ENCODE data around the gene ZC3H7A. TPM values are rescaled to one million over a fixed set of nuclear protein-coding genes. Genes with fewer than 3 reads are reported as not detected.
"Not testable (repeated sequence)": the region's sequence is repeated elsewhere in the genome, so short reads cannot be mapped to it uniquely, and the experiment has no call there.

The ZC3H7A gene
- polyA plus RNA-seq, 3 donors, result 72.8 to 98.0 (median 86.9) TPM

GRCh38 chr16:11814800-11815199 is 17.7 kb upstream of the ZC3H7A start:
- DNase-seq (ENCODE audit: extremely low read depth in 1 of 11, low read depth in 9 of 11, low spot score in 4 of 11), result not testable (repeated sequence)

- DNase-seq (ENCODE audit: extremely low read depth in 1 of 11, low read depth in 9 of 11, low spot score in 4 of 11), result no peak
Measured at GRCh38 chr16:11806721-11807120, 9.7 kb upstream of the ZC3H7A start.

- DNase-seq (ENCODE audit: extremely low read depth in 1 of 11, low read depth in 9 of 11, low spot score in 4 of 11), result no peak
Measured at GRCh38 chr16:11805556-11805955, 8.5 kb upstream of the ZC3H7A start.

DNA sequence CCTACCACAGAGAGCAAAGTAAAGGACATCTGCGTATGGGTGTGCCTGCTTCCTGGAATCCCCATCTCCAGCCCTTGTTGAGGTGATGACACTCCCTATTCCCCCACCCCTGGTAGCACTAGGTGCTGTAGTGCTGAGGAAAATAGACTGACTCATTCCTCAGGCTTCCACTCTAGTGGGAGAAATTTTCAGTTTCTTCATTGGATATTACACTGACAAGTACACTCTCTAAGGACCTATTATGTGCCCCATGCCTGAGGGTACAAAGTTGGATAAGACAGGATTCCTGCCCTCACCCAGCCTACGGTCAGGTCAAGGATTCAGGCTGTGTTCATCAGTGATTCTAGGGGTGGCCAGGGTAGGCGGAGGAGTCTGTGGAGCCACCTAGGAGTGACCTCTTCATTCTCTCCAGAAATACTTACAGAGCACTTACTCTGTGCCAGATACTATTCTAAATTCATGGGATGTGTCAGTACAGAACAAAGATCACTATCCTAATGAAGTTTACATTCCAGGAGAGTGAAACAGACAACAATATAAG is 4.5 kb upstream of the ZC3H7A start:
- no peak for DNase-seq (ENCODE audit: extremely low read depth in 1 of 11, low read depth in 9 of 11, low spot score in 4 of 11)

DNA sequence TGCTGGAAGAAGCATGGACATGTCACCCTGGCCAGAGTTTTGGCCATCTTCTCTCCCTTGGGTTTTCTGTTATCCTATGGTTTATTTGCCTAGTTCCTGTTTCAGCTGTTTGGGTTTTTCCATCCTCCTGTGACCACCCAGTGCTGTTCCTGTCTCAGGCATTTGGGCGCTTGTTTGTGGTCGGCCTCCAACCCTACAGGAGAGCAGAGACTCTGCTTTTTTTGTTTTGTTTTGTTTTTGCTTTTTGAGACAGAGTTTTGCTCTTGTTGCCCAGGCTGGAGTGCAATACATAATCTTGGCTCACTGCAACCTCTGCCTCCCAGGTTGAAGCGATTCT is 3.3 kb upstream of the ZC3H7A start:
- no peak for DNase-seq (ENCODE audit: extremely low read depth in 1 of 11, low read depth in 9 of 11, low spot score in 4 of 11)

DNA sequence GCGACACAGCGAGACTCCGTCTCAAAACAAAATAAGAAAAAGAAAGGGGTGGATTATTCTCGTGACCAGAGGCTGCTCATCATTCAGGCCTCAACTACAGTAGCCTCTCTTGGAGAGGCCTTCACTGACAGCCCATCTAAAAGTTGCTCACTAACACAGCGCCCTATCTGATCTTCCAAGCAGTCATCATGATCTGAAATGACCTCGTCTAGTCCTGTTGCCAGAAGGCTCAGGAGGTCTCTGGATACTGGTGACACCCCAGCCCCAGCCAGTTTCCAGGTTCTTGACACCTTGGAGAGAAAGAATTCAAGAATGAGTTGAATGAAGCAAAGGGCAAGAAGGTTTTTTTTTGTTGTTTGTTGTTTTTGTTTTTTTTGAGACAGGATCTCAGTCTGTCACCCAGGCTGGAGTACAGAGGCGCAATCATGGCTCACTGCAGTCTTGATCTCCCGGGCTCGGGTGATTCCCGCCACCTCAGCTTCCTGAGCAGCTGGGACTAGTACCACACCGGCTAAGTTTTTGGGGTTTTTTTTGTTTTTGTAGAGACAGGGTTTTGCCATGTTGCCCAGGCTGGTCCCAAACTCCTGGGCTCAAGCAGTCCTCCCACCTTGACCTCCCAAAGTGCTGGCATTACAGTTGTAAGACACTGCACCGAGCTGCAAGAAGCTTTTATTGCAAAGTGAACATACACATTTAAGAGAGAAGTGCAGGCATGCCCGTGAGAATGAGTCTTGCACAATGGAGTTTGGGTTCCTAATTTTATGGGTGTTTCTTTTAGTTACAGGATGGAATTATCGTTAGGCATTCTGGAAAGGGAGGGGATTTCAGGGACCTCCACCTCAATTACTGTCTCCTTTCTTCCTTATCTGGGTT is 2.7 kb upstream of the ZC3H7A start:
- no peak for DNase-seq (ENCODE audit: extremely low read depth in 1 of 11, low read depth in 9 of 11, low spot score in 4 of 11)

DNA sequence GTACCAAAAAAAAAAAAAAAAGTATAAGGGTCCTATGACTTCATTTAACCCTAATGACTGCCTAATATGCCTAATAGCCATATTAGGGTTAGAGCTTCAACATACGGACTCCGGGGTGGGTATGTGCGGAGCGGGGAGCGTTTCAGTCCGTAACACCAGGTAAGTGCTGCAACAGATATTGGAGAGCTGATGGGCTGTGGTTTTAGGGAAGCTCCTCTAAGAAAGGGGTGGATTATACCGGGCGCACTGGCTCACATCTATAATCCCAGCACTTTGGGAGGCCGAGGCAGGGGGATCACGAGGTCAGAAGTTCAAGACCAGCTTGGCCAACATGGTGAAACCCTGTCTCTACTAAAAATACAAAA is 1.9 kb upstream of the ZC3H7A start:
- no peak for DNase-seq (ENCODE audit: extremely low read depth in 1 of 11, low read depth in 9 of 11, low spot score in 4 of 11)

- DNase-seq (ENCODE audit: extremely low read depth in 1 of 11, low read depth in 9 of 11, low spot score in 4 of 11), result no peak
Measured at GRCh38 chr16:11797957-11798299, 870 bp upstream of the ZC3H7A start.

GRCh38 chr16:11796227-11797165 is 562 bp downstream of the ZC3H7A start:
- DNase-seq (ENCODE audit: extremely low read depth in 1 of 11, low read depth in 9 of 11, low spot score in 4 of 11), result no peak

GRCh38 chr16:11795887-11796226 is 1.2 kb downstream of the ZC3H7A start:
- no peak for DNase-seq (ENCODE audit: extremely low read depth in 1 of 11, low read depth in 9 of 11, low spot score in 4 of 11)

- DNase-seq (ENCODE audit: extremely low read depth in 1 of 11, low read depth in 9 of 11, low spot score in 4 of 11), result no peak
Measured at GRCh38 chr16:11794996-11795886, 1.8 kb downstream of the ZC3H7A start.

DNA sequence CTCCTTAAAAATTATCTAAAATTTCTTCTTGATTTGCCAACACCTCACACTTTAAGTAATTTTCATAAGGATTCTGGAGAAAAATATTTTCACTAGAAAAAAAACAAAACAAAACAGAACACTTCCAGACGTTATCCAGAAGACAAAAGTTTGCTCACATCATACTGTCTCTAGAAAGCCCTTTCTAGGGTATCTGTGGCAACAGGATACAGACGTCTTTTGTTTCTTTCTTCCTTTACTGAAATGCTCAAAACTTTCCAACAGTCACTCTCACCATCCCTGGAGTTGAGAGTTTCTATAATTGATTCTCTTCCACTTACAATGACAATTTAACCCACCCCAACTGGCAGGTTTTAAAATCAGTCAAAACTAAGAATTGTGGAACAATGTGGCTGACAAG is 2.6 kb downstream of the ZC3H7A start:
- no peak for DNase-seq (ENCODE audit: extremely low read depth in 1 of 11, low read depth in 9 of 11, low spot score in 4 of 11)

- no peak for DNase-seq (ENCODE audit: extremely low read depth in 1 of 11, low read depth in 9 of 11, low spot score in 4 of 11)
Measured at GRCh38 chr16:11793840-11794239, 3.2 kb downstream of the ZC3H7A start.

GRCh38 chr16:11792410-11793241 is 4.4 kb downstream of the ZC3H7A start:
- DNase-seq (ENCODE audit: extremely low read depth in 1 of 11, low read depth in 9 of 11, low spot score in 4 of 11), result no peak

DNA sequence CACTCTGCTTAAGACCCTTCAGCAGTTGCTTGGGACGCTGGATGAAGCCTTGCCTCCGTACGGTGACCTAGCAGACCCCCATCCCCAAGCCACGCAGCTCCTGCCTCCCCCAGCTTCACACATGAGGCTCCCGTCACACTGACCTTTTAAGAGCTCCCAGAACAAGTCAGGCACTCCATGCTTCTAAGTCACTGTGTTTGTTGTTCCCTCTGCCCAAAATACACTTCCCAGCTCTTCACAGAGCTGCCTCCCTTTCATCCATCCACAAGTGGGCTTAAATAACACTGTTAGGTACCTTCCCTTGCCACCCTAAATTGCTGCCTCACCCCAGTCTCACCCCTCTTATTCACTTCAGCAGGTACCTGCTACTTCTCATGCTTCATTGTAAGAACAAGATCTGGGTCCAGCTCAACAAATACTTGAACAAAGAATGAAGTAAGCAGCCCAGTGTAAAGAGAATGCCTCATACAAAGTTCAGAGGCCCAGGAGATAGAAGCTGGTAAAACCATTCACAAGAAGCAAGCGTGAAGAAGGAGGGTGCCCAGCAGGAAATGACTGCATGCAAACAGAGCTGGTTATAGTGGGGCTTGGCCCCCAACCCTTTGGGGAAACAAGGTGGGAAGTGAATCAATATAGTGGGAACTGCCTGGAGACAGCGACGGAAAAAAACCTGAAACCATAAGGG is 5.8 kb downstream of the ZC3H7A start:
- no peak for DNase-seq (ENCODE audit: extremely low read depth in 1 of 11, low read depth in 9 of 11, low spot score in 4 of 11)

DNA sequence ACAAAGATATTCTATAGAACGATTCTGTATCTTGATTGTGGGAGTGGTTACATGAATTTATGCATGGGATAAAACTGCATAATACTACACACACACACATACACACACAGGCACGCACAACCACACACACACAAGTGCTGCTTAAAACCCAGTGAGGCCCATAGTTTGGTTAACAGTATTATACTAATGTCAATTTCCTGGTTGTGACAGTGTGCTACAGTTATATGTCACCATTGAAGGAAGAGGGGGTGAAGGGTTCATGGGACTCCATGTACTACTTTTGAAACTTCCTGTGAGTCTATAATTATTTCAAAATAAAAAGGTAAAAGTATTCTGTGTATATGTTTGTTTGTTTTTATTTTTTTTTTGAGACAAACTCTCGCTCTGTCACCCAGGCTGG is 8.1 kb downstream of the ZC3H7A start:
- DNase-seq (ENCODE audit: extremely low read depth in 1 of 11, low read depth in 9 of 11, low spot score in 4 of 11), result no peak

GRCh38 chr16:11784980-11785599 is 12.0 kb downstream of the ZC3H7A start:
- not testable (repeated sequence) for DNase-seq (ENCODE audit: extremely low read depth in 1 of 11, low read depth in 9 of 11, low spot score in 4 of 11)
